A172 (cell line): ENCODE data around the gene MRPL48. TPM values are rescaled to one million over a fixed set of nuclear protein-coding genes. Genes with fewer than 3 reads are reported as not detected.
"Not testable (repeated sequence)": the region's sequence is repeated elsewhere in the genome, so short reads cannot be mapped to it uniquely, and the experiment has no call there.

Experiments used
- DNase-seq: peaks from one replicate; pipeline ENCODE4 v3.0.0-alpha.2; 2015; ENCODE audit warnings: low spot score
- total RNA-seq: library from RNA; depleted of rRNA; stranded (reverse); fragments of >200 nt; shearing (Covaris generic); gene quantifications from 2 replicates; pipeline ENCODE4 v1.2.3, GENCODE V29; 2014; rRNA removed

MRPL48 gene
- total RNA-seq: 54.7 and 68.2 TPM in 2 replicates

DNA sequence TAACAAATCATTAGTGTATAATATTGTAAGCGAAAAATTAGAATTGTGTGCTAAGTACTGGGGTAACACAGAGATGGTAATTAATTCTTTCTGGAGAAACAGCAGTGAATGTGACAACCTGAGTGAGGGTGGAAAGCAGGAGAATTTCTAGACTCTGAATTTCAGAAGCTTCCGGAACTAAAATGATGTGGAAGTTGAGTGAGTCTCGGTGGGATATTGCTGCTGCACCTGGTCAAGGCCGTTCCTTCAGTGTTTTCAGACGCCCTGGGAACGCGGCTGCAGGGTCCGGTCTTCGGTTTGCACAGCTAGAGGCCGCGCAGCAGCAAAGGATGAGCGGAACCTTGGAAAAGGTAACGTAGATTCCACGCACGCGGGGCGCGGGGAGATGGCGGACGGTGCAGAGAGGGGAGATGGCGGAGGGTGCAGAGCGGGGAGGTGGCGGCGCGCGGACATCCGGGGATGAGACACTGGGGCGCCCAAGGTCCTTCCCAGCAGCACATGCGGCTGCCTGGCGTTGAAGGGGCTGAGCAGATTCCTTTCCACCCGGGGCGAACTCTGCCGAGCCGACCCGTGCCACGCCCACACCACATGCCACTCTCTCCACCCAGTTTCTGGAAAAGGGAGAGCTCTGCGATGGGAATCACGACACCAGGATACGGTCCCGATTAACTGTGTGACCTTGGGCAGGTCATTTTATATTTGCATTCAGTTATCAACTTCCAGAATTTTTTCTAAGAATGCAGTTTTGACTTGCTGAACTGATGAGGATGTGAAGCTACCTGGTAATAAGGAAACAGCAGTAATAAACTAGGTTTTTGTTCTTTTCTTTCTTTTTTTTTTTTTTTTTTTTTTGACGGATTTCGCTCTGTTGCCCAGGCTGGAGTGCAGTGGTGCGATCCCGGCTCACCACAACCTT, at the start of gene MRPL48:
TSS of gene MRPL48 (plus strand) at position 232 of the 916 bp plus-strand sequence. CDS start at position 330, 98 bp downstream.
- DNase-seq: peak; percentile 94

GRCh38 chr11:73743045-73743444, 44.6 kb upstream of the MRPL48 start:
- DNase-seq: no peak

- DNase-seq: no peak
Measured at GRCh38 chr11:73746701-73747100, 41.0 kb upstream of the MRPL48 start.

- no peak for DNase-seq
Measured at GRCh38 chr11:73747762-73748161, 39.9 kb upstream of the MRPL48 start.

GRCh38 chr11:73748300-73748699, 39.4 kb upstream of the MRPL48 start:
- no peak for DNase-seq

DNA sequence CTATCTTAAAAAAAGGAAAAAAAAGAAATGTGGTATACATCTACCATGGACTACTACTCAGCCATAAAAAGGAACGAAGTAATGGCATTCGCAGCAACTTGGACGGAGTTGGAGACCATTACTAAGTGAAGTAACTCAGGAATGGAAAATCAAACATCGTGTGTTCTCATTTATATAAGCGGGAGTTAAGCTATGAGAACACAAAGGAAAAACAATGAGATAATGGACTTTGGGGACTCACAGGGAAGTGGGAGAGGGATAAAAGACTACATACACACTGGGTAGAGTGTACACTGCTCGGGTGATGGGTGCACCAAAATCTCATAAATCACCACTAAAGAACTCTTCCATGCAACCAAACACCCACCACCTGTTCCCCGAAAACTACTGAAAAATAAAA, 38.6 kb upstream of the MRPL48 start:
- DNase-seq: no peak

GRCh38 chr11:73750228-73750627, 37.4 kb upstream of the MRPL48 start:
- DNase-seq: no peak

GRCh38 chr11:73750862-73751261, 36.8 kb upstream of the MRPL48 start:
- DNase-seq: not testable (repeated sequence)

DNA sequence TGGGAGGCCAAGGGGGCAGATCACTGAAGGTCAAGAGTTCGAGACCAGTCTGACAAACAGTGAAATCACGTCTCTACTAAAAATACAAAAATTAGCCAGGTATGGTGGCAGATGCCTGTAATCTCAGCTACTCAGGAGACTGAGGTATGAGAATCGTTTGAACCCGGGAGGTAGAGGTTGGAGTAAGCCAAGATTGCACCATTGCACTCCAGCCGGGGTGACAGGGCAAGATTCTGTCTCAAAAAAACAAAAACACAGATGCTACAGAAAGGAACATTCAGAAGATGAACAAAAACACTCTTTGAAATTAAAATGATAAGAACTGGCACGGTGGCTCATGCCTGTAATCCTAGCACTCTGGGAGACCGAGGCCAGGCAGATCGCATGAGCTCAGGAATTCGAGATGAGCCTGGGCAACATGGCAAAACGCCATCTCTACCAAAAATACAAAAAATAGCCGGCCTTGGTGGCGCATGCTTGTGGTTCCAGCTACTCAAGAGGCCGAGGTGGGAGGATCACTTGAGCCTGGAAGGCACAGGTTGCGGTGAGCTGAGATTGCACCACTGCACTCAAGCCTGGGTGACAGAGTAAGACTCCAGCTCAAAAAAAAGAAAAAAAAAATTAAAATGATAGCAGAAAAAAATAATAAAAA, 35.3 kb upstream of the MRPL48 start:
- DNase-seq: no peak

DNA sequence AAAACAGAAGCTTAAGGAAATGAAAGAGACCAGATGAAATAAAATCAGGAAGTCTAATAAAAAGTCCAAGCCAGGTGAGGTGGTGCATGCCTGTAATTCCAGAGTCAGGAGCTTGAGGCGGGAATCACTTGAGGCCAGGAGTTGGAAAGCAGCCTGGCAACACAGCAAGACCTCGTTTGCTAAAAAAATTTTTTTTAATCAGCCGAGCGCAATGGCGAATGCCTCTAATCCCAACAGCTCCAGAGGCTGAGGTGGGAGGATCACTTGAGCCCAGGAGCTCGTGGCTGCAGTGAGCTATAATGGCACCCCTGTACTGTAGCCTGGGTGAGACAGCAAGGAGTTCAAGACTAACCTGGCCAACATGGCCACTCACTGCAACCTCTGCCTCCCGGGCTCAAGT, 34.8 kb upstream of the MRPL48 start:
- no peak for DNase-seq

GRCh38 chr11:73753938-73754337, 33.7 kb upstream of the MRPL48 start:
- no peak for DNase-seq

GRCh38 chr11:73755670-73756069, 32.0 kb upstream of the MRPL48 start:
- no peak for DNase-seq

DNA sequence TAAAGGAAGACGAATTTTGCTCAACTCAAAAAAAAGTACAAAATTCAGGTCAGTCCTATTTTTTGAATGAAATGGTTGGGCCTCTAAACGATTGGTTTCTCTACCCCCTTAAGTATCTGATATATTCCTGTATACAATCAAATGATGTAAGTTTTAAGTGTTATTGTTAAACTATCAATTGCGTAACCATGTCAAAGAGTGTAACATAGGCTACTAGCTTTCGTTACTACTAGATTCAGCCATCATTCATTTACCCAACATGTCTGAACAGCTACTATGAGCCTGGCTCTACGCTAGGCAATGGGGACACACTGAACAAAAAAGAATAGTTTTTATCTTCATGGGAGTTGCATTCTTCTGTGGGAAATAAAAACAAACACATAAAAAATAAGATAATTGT, 30.1 kb upstream of the MRPL48 start:
- DNase-seq: no peak

DNA sequence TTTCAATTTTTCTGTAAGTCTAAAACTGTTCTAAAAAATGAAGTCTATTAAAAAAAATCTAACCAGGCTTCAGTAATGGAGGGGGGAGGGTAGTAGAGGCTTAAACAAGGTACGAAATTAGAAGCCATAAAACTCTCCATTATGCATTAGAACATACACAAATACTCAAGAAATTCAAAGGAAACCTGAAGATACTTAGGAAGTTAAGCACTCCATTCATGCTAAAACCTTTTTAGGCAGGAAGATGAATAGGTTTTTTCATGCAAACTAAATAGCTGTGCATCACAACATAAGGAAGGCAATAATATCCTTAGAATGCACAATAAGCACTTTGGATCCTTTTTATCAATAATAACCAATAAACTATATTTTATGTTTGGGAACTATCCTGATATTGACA, 29.2 kb upstream of the MRPL48 start:
- no peak for DNase-seq

DNA sequence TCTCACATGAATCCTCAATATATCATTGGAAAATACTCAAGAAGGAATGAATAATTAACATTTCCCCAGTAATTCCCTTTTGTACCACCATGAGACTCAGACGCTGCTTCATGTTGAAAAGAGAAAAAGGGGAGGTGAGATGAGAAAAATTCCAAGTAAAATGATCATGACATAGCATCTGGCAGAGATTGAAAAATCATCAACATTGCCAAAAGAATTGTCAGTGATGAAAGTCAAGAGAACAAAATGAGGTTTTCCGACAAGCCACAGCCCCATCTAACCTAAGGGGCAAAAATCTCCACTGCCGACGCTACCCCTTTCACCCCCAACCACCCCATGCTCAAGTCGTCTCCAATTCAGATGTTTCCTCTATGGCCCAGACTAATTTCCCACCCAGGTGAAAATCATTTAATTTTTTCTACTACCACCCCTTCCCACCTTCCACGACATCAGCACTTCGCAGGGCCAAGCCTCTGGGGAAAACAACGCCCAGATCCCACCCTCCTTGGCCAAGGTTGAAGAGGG, 28.0 kb upstream of the MRPL48 start:
- peak; percentile 10 for DNase-seq

DNA sequence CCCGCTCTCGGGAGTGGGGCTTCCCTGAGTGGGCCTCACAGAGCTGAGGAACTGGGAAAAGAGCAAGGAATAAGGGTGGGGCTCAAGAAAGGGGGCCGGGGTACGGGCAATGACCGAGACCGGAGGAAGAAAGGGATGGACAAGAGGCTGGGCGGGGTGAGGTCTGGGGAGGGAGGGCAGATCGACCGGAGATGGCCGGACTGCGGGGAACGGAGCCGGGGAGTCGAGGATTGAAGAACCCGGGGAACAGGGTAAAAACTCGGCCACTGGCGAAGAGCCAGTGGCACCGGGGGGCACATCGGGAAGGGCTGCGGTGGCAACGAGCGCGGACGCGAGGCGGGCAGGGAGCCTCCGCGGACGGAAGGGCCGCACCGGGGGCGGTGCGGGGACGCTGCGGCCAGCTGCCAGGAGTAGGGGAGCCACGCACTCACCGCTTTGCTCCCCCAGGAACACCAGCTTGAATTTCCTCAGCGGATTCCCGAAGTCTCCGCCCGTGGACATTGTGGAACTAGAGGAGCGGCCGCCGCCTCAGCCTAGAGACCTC, 27.5 kb upstream of the MRPL48 start:
- DNase-seq: peak; percentile 14

- DNase-seq: peak; percentile 100
Measured at GRCh38 chr11:73760679-73761402, 26.8 kb upstream of the MRPL48 start, which contains the start of gene RAB6A. Gene RAB6A (minus strand): TSS chr11:73761074. CDS start chr11:73760635, 439 bp downstream.

- no peak for DNase-seq
Measured at GRCh38 chr11:73761403-73761945, 26.2 kb upstream of the MRPL48 start.

DNA sequence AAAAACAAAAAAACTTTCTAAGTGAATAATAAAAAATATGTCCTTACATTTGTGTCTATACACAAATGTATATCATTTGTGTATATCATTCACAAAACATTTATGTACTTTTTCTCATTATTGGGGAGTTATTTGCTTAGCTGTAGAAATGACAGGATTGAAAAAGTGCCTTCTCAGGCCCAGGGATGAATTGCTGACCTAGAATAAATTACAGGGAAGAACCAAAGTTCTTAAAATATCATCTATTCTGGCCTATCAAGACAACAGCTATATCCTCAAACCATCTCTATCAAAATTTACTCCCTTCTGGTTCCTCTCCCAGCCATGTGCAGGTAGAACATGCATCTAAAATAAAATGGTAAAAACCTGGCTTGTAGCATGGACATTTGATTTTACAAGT, 24.9 kb upstream of the MRPL48 start:
- no peak for DNase-seq

GRCh38 chr11:73766763-73767162, 20.9 kb upstream of the MRPL48 start:
- no peak for DNase-seq

- not testable (repeated sequence) for DNase-seq
Measured at GRCh38 chr11:73770811-73771210, 16.9 kb upstream of the MRPL48 start.
